SK-N-SH treated with all-trans-retinoic acid at 6 μM for 48 hours (cell line): ENCODE results near the gene CD320.

Source experiments
- TOX ChIP-seq: fragments of 250-450 bp; sonication (Bioruptor Pico); IDR thresholded peaks from 2 replicates; pipeline ENCODE4 v1.8.0; 2021; ENCODE audit warnings: mild to moderate bottlenecking, moderate library complexity, borderline replicate concordance
- ZNF70 ChIP-seq: fragments of 450-650 bp; formaldehyde crosslinking; IDR thresholded peaks from 2 replicates; pipeline ENCODE4 v1.5.0; 2020; ENCODE audit warnings: mild to moderate bottlenecking, moderate library complexity
- TF ChIP-seq, protein P1 (sequence below): fragments of 250-450 bp; sonication (Bioruptor Pico); IDR thresholded peaks from 2 replicates; pipeline ENCODE4 v1.8.0; 2020; ENCODE audit warnings: mild to moderate bottlenecking, moderate library complexity, borderline replicate concordance

DNA sequence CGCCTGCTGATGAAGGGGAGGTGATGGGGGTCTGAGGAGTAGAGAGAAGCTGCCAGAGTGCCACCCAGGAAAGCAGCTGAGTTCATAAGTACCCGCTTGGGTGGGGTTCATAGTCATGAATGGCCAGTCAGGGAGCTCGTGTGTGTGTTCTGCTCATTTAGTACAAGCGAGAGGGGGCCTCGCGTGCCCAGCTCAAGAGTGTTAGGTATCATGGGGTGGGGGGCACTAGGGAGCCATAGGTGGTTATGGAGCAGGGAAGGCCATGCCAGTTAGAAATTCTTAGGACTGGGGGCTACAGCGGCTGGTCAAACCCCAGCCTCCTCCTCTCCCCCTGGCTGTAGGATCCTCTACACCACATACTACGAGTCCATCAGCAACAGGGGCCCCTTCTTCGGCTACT is 46.8 kb downstream of the CD320 start:
- TF ChIP-seq TOX: no peak
- TF ChIP-seq, protein P1, sequence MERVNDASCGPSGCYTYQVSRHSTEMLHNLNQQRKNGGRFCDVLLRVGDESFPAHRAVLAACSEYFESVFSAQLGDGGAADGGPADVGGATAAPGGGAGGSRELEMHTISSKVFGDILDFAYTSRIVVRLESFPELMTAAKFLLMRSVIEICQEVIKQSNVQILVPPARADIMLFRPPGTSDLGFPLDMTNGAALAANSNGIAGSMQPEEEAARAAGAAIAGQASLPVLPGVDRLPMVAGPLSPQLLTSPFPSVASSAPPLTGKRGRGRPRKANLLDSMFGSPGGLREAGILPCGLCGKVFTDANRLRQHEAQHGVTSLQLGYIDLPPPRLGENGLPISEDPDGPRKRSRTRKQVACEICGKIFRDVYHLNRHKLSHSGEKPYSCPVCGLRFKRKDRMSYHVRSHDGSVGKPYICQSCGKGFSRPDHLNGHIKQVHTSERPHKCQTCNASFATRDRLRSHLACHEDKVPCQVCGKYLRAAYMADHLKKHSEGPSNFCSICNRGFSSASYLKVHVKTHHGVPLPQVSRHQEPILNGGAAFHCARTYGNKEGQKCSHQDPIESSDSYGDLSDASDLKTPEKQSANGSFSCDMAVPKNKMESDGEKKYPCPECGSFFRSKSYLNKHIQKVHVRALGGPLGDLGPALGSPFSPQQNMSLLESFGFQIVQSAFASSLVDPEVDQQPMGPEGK (CRISPR knock-in tag): no peak
- TF ChIP-seq ZNF70: no peak
